Upper lobe of left lung (tissue), 4 donors: Measurements from ENCODE around the gene ADK.

Experiments used
- EP300 ChIP-seq, 4 donors: sonication (generic); formaldehyde crosslinking; IDR thresholded peaks; one replicate each; pipeline ENCODE4 v1.5.1; 2017; ENCODE audit warnings: antibody characterized with exemption in 4 of 4, control low read depth in 2 of 4
- POLR2A ChIP-seq, 4 donors: fragments of 450-650 bp; IDR thresholded peaks; one replicate each; pipeline ENCODE4 v1.5.1; 2016 to 2017; ENCODE audit warnings: antibody characterized with exemption in 4 of 4, mild to moderate bottlenecking in 2 of 4
- POLR2AphosphoS5 ChIP-seq, 2 donors: sonication (generic); formaldehyde crosslinking; IDR thresholded peaks; one replicate each; pipeline ENCODE4 v1.5.1; 2017; ENCODE audit warnings: antibody characterized with exemption in 2 of 2
- TF ChIP-seq, protein P1 (sequence below), 6 experiments: fragments of 450-650 bp in 4 of 6; fragments of 200-600 bp in 2 of 6; sonication (generic) in 2 of 6; IDR thresholded peaks; one replicate each; pipeline ENCODE4 v1.5.1; 2016 to 2019; ENCODE audit warnings: antibody characterized with exemption in 6 of 6

DNA sequence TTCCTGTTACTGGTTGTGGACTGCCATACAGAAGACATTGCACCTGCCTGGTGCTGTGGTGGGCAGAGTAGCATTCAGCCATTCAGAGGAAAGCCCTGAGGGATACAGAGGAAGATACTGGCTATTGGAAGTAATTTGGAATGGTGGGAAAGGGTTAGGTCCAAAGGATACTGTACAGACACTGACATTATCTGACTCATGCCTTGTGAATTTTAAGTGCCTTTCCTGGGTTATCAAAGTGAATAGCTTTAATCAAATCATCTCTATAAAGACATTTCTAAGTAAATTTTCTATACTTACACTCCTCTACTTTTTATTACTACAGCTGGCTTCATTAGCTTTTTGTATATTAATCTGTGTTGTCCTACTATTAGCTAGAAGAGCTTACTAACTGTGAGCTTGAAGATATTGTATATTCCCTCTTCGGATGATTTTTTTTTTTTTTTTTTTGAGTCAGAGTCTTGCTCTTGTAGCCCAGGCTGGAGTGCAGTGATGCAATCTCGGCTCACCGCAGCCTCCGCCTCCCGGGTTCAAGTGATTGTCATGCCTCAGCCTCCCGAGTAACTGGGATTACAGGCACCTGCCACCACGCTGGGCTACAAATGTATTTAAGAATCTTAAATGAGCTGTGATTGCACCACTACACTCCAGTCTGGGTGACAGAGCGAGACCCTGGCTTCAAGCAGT, 186.5 kb downstream of the ADK start:
- TF ChIP-seq, protein P1, sequence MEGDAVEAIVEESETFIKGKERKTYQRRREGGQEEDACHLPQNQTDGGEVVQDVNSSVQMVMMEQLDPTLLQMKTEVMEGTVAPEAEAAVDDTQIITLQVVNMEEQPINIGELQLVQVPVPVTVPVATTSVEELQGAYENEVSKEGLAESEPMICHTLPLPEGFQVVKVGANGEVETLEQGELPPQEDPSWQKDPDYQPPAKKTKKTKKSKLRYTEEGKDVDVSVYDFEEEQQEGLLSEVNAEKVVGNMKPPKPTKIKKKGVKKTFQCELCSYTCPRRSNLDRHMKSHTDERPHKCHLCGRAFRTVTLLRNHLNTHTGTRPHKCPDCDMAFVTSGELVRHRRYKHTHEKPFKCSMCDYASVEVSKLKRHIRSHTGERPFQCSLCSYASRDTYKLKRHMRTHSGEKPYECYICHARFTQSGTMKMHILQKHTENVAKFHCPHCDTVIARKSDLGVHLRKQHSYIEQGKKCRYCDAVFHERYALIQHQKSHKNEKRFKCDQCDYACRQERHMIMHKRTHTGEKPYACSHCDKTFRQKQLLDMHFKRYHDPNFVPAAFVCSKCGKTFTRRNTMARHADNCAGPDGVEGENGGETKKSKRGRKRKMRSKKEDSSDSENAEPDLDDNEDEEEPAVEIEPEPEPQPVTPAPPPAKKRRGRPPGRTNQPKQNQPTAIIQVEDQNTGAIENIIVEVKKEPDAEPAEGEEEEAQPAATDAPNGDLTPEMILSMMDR (IDR thresholded peaks at IDR 0.05): no peak
- TF ChIP-seq POLR2A (IDR thresholded peaks at IDR 0.05) (no peak), EP300 (IDR thresholded peaks at IDR 0.05) (no peak), POLR2AphosphoS5 (IDR thresholded peaks at IDR 0.05) (no peak)
